ENCODE data around the gene NRN1. TPM values are rescaled to one million over a fixed set of nuclear protein-coding genes. Genes with fewer than 3 reads are reported as not detected.

NRN1 gene
- total RNA-seq, 4 donors from 2014 or later = 1.3 to 23.0 (median 9.1) TPM

DNA sequence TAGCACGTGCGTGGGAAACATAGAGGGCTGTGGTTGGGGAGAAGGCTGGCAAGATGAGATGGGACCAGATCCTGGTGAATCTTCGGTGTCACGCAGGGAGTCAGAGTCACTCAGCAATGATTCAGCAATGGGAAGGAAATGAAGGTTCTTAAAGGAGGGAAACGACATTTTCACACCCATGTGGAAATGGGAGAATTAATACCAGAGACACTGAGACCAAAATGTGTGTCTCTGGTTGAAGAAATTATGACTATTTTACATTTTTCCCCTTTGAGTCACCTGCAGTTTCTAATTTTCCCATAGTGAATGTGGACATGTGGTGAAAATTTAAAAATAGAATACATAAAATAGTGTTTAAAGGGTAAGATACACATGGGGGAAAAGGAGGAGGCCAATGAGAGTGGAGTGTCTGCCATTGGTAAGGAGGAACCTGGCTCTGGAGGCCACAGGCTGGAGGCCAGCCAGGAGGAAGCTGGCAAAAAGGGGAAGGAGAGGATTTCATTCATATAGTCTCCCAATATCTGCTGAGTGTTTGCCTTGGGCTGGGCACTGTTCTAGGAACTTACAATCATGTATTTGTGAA, 17.5 kb downstream of the NRN1 start:
- intact Hi-C loops (cut with DNase I; ENCODE audit: low total_unique reads) = no loop called here

DNA sequence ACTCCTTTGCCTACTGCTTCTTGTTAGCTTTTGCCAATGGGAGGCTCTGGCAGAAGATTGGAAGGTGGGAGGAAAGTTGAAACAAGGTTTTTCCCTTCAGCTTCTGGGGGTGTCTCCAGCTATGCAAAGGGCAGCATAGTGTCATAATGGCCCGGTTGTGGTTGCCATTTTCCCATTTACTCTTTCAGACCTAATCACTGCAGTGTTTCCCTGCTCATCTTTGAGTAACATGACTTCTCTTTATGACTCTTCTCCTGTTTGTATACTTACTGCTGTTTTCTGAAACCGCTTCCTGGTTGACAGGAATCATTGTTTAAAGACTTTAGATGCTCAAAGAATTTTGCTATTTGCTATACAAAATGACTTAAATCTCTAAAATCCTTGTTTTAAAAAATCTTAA, 19.9 kb downstream of the NRN1 start:
- Histone ChIP-seq H3K27ac (no peak overlapping the region), H3K4me1 (no peaks in the 10 kb centered on the region), H3K27me3 (no peaks in the 10 kb centered on the region), H3K9me3 (no peaks in the 10 kb centered on the region), H3K36me3 (no peaks in the 10 kb centered on the region), H3K4me3 (no peak overlapping the region)
- TF ChIP-seq, protein P1, sequence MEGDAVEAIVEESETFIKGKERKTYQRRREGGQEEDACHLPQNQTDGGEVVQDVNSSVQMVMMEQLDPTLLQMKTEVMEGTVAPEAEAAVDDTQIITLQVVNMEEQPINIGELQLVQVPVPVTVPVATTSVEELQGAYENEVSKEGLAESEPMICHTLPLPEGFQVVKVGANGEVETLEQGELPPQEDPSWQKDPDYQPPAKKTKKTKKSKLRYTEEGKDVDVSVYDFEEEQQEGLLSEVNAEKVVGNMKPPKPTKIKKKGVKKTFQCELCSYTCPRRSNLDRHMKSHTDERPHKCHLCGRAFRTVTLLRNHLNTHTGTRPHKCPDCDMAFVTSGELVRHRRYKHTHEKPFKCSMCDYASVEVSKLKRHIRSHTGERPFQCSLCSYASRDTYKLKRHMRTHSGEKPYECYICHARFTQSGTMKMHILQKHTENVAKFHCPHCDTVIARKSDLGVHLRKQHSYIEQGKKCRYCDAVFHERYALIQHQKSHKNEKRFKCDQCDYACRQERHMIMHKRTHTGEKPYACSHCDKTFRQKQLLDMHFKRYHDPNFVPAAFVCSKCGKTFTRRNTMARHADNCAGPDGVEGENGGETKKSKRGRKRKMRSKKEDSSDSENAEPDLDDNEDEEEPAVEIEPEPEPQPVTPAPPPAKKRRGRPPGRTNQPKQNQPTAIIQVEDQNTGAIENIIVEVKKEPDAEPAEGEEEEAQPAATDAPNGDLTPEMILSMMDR (IDR thresholded peaks at IDR 0.05) = no peak
- no peak for TF ChIP-seq POLR2A (IDR thresholded peaks at IDR 0.05)
- intact Hi-C loops (cut with DNase I; ENCODE audit: low total_unique reads) = no loop called here
- no peak for DNase-seq

More for the DNA sequence above, 17.5 kb downstream of the NRN1 start:
- Histone ChIP-seq H3K27me3 (peaks cover 2 to 9% of the 10 kb centered on the region in 2 donors), H3K27ac (no peak overlapping the region), H3K9me3 (no peaks in the 10 kb centered on the region), H3K4me3 (no peak overlapping the region), H3K4me1 (no peaks in the 10 kb centered on the region), H3K36me3 (no peaks in the 10 kb centered on the region)
- TF ChIP-seq, protein P1 (IDR thresholded peaks at IDR 0.05) = no peak
- TF ChIP-seq POLR2A (IDR thresholded peaks at IDR 0.05) = no peak
- no peak for DNase-seq

DNA sequence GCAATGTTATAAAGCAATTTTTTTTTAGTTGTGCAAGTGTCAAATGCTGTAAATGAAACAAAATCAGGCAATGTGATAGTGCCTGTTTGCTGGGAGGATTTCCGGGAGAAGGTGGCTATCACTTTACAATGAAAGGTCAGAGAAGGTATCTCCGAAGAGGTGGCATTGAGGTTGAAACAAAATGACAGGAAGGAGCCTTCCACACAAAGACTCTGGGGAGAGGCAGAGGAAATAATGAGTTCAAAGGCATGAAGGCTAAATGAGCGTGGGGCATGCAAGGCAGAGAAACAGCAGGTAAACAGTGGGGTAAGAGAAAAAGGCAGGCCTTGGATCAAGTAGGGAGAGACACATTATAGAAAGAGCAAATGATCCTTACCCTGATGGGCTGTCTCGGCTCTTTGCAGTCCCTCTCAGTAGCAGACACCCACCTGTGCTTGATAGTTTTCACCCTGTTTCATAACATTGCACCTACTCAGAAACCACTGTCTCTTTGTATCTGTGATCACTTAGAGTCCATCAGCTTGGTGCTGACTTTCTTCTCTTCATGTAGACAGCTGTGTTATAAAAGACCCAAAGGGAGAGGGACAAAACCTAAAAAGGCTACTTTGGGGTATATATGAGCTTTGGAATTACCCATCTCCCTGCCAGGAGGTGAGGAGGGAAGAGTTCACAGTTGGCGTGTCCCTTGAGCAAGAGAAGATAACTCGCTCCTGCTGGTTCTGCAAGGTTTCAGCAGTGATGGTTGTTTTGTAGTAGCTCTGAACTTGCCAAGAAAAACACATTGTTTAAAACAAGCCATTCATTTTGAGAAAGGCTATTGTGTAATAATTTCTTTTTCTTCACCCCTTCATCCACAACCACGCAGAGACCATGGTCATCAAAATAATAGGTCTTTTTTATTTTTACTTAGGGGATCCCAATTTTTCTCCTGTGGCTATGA, 22.3 kb downstream of the NRN1 start:
- no peaks in the 10 kb centered on the region for H3K27me3 ChIP-seq
- TF ChIP-seq, protein P1 (IDR thresholded peaks at IDR 0.05) = no peak
- no peak for TF ChIP-seq POLR2A (IDR thresholded peaks at IDR 0.05)
- no peaks in the 10 kb centered on the region for H3K4me1 ChIP-seq
- no peak for DNase-seq
- H3K4me3 ChIP-seq = no peak overlapping the region
- intact Hi-C loops (cut with DNase I; ENCODE audit: low total_unique reads) = no loop called here
- no peak overlapping the region for H3K27ac ChIP-seq
- H3K9me3 ChIP-seq = no peaks in the 10 kb centered on the region
- no peaks in the 10 kb centered on the region for H3K36me3 ChIP-seq

DNA sequence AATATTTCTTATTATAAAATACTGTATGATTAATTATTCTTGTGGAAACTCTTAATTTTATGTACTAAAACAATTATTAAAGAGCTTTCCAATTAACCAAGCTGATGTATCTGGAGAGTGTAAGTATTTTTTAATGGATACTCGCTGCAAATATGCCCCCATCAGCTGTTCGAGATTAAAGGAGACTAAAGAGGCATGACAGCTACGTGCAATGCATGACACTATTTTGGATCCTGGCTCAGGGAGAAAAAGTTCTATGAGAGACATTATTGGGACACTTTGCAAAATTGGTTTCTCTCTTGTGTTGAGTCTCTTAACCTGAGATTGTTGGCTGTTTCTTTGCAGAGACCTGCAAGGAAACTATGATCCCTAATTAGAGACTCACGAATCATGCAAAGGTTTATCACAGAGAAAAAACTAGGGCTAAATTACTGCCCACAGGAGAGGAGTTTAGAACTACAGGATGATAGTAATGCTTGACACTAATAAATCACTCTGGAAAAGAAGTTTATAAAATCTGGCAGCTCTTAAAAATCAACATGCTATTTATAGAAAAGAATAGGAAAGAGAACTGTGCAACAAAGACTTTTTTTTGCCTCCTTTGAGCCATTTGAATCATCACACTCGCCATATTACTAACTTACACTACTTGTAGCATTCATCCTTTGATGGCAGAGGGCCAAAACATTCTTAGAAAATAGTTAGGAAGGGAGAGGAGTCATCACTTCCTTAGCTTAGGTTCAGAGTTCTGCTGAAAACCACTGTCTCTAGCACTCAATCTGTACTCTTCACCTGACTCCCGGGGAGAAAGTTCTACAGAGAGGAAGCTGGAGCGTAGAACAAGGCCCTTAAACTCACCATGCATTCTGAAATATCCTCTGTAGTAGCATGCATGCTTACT, 25.3 kb downstream of the NRN1 start:
- no peaks in the 10 kb centered on the region for H3K9me3 ChIP-seq
- no peak overlapping the region for H3K27ac ChIP-seq
- no peak overlapping the region for H3K4me3 ChIP-seq
- no peak for DNase-seq
- H3K4me1 ChIP-seq = no peaks in the 10 kb centered on the region
- no peaks in the 10 kb centered on the region for H3K36me3 ChIP-seq
- intact Hi-C loops (cut with DNase I; ENCODE audit: low total_unique reads) = no loop called here
- TF ChIP-seq, protein P1 (IDR thresholded peaks at IDR 0.05) = no peak
- TF ChIP-seq POLR2A (IDR thresholded peaks at IDR 0.05) = no peak
- H3K27me3 ChIP-seq = no peaks in the 10 kb centered on the region

Data from uterus (tissue), 4 donors.